ENCODE results near the gene KDM2B.

KDM2B gene

DNA sequence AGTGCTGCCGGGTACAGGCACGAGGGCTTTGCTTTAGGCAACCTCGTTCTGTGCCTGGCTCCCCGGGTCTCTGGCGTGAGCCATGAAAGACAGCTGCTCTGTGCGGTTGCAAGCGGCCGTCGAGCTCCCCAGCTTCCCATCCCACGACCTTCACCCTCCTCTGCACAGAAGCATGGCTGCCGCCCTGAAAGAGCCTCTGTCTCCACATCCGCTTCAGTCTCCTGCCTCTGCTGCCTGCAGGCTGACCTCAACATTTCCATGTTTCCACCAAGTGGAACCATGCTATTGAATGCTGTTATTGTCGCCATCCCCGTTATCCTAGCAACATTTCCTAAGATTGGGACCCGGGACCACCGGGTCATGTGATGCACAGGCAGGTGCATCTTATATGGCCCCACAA is 57.1 kb downstream of the KDM2B start:
- H3K4me2 ChIP-seq (ENCODE audit: low read length): peak overlapping the region; percentile 61
- no peaks in the 10 kb centered on the region for H3F3A ChIP-seq (ENCODE audit: insufficient read depth, low read length)
- H3K9me3 ChIP-seq (ENCODE audit: low read length): no peaks in the 10 kb centered on the region
- peaks cover 26% of the 10 kb centered on the region for H3K4me1 ChIP-seq (ENCODE audit: insufficient read depth, low read length, severe bottlenecking)
- H4K20me1 ChIP-seq (ENCODE audit: insufficient read depth, low read length): no peaks in the 10 kb centered on the region
- H3K27ac ChIP-seq (ENCODE audit: low read depth, low read length, poor library complexity, severe bottlenecking): peak overlapping the region; percentile 85
- H3K9me2 ChIP-seq (ENCODE audit: low read depth, low read length): no peaks in the 10 kb centered on the region
- H3K79me2 ChIP-seq (ENCODE audit: insufficient read depth, low read length): no peaks in the 10 kb centered on the region
- peak overlapping the region; percentile 32 for H3K4me3 ChIP-seq (ENCODE audit: low read depth, low read length, poor library complexity, severe bottlenecking)
- no peak overlapping the region for H2AFZ ChIP-seq (ENCODE audit: low read length)
- TF ChIP-seq, protein P1, sequence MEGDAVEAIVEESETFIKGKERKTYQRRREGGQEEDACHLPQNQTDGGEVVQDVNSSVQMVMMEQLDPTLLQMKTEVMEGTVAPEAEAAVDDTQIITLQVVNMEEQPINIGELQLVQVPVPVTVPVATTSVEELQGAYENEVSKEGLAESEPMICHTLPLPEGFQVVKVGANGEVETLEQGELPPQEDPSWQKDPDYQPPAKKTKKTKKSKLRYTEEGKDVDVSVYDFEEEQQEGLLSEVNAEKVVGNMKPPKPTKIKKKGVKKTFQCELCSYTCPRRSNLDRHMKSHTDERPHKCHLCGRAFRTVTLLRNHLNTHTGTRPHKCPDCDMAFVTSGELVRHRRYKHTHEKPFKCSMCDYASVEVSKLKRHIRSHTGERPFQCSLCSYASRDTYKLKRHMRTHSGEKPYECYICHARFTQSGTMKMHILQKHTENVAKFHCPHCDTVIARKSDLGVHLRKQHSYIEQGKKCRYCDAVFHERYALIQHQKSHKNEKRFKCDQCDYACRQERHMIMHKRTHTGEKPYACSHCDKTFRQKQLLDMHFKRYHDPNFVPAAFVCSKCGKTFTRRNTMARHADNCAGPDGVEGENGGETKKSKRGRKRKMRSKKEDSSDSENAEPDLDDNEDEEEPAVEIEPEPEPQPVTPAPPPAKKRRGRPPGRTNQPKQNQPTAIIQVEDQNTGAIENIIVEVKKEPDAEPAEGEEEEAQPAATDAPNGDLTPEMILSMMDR (IDR thresholded peaks at IDR 0.05; ENCODE audit: low read length): no peak
- H3K9ac ChIP-seq (ENCODE audit: low read length): peak overlapping the region; percentile 51; the same call in 1 of the 2 replicates
- no peaks in the 10 kb centered on the region for H3K27me3 ChIP-seq (ENCODE audit: insufficient read depth, low read length)
- peaks cover 11% of the 10 kb centered on the region for H3K36me3 ChIP-seq (ENCODE audit: insufficient read depth, low read length)

DNA sequence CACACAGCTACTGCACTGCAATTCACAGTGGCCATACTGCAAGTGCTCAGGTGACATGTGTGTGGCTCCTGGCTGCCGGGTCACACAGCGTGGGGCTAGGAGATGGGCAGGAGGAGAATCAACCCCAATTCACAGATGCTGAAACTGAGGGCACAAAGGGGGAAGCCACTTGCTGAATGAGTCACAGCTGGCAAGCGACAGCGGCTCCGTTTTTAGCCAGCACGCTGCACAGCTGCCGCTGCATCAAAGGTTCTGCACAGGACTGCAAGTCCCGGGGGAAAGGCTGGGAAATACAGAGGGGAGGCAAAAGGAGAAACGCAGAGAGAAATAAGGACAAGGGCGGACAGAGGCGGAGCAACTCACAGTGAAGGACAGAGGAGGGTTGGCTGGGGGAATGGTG is 57.9 kb downstream of the KDM2B start:
- peaks cover 26% of the 10 kb centered on the region for H3K4me1 ChIP-seq (ENCODE audit: insufficient read depth, low read length, severe bottlenecking)
- no peaks in the 10 kb centered on the region for H4K20me1 ChIP-seq (ENCODE audit: insufficient read depth, low read length)
- TF ChIP-seq, protein P1 (IDR thresholded peaks at IDR 0.05; ENCODE audit: low read length): no peak
- no peak for TF ChIP-seq EZH2 (IDR thresholded peaks at IDR 0.05; ENCODE audit: borderline replicate concordance, low read length)
- no peaks in the 10 kb centered on the region for H3K9me3 ChIP-seq (ENCODE audit: low read length)
- H3K36me3 ChIP-seq (ENCODE audit: insufficient read depth, low read length): peaks cover 12% of the 10 kb centered on the region
- peak overlapping the region; percentile 32 for H3K4me3 ChIP-seq (ENCODE audit: low read depth, low read length, poor library complexity, severe bottlenecking)
- peak overlapping the region; percentile 51; the same call in 1 of the 2 replicates for H3K9ac ChIP-seq (ENCODE audit: low read length)
- H3K9me2 ChIP-seq (ENCODE audit: low read depth, low read length): no peaks in the 10 kb centered on the region
- H3K27me3 ChIP-seq (ENCODE audit: insufficient read depth, low read length): no peaks in the 10 kb centered on the region
- peak overlapping the region; percentile 85 for H3K27ac ChIP-seq (ENCODE audit: low read depth, low read length, poor library complexity, severe bottlenecking)
- H3K79me2 ChIP-seq (ENCODE audit: insufficient read depth, low read length): no peaks in the 10 kb centered on the region
- H2AFZ ChIP-seq (ENCODE audit: low read length): no peak overlapping the region
- H3F3A ChIP-seq (ENCODE audit: insufficient read depth, low read length): no peaks in the 10 kb centered on the region
- peak overlapping the region; percentile 61 for H3K4me2 ChIP-seq (ENCODE audit: low read length)

DNA sequence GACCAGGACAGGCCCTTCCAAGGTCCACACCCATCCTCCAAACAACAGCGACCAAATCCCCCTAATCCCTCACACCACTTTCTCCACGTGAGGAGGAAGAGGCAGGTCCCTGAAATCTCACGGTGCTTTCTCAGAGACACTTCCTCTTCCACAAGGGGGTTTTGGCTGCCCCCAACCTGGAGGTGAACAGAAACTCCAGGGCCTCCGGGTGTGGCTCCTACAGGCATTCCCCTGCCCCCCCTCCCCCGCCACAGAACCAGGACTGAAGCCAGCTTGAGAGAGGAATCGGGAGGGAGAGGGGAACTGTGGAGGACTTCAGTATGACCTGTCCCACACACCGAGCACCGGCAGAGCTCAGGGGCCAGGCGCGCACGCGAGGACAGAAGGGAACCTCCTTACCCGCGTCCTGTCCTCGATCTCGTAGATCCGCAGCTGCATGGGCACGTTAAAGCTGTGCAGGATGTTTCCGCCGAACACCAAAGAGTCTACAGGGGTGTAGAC is 60.2 kb downstream of the KDM2B start:
- Histone ChIP-seq H3K9me3 (ENCODE audit: low read length) (no peaks in the 10 kb centered on the region), H3K4me1 (ENCODE audit: insufficient read depth, low read length, severe bottlenecking) (peaks cover 26% of the 10 kb centered on the region), H3K36me3 (ENCODE audit: insufficient read depth, low read length) (peaks cover 12% of the 10 kb centered on the region), H3K79me2 (ENCODE audit: insufficient read depth, low read length) (no peaks in the 10 kb centered on the region), H3K4me2 (ENCODE audit: low read length) (no peak overlapping the region), H3K27ac (ENCODE audit: low read depth, low read length, poor library complexity, severe bottlenecking) (no peak overlapping the region), H3K4me3 (ENCODE audit: low read depth, low read length, poor library complexity, severe bottlenecking) (no peak overlapping the region), H4K20me1 (ENCODE audit: insufficient read depth, low read length) (no peaks in the 10 kb centered on the region), H3K9me2 (ENCODE audit: low read depth, low read length) (no peaks in the 10 kb centered on the region), H3F3A (ENCODE audit: insufficient read depth, low read length) (no peaks in the 10 kb centered on the region), H3K9ac (ENCODE audit: low read length) (no peak overlapping the region), H2AFZ (ENCODE audit: low read length) (no peak overlapping the region), H3K27me3 (ENCODE audit: insufficient read depth, low read length) (no peaks in the 10 kb centered on the region)
- TF ChIP-seq, protein P1 (IDR thresholded peaks at IDR 0.05; ENCODE audit: low read length): no peak
- no peak for TF ChIP-seq EZH2 (IDR thresholded peaks at IDR 0.05; ENCODE audit: borderline replicate concordance, low read length)
